ENCODE data around the gene EPS8L3. TPM values are rescaled to one million over a fixed set of nuclear protein-coding genes. Genes with fewer than 3 reads are reported as not detected.

Gene EPS8L3
- total and polyA plus RNA-seq, 9 of the 15 experiments (the other 6 are each of a cell fraction or from before 2014, with no cell fraction given), result 0.09 to 0.42 (median 0.14) TPM; not detected in 5

DNA sequence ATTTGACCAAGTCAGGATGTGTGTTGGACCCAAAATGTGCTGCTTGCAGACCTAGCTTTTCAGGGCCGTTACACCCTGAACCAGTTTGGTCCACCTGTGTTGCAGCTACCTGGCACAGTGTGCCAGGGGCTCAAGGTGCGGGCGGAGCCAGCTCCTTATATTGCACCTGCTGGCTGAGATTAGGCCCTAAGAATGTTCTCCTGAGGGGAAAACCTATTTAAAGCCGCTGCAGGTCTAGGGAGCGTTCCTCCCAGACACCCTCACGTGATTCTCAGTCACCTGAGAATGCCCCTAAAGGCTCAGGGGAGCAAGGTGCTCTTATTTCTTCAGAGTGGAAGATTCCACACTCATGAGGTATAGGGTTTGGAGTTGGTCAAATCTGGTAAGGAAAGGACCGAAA lies 34.9 kb downstream of the EPS8L3 start:
- CTCF ChIA-PET (ENCODE audit: low intra/inter-chr PET ratio), result no interaction called here
- ATAC-seq, result no peak
- H2AFZ ChIP-seq (ENCODE audit: low read depth, low read length), result no peak overlapping the region
- no peaks in the 10 kb centered on the region for H3K79me2 ChIP-seq (ENCODE audit: control insufficient read depth, insufficient read depth, low read length)
- POLR2A ChIA-PET, result no interaction called here
- H3K9ac ChIP-seq (ENCODE audit: insufficient read depth in 1 of 2, low read depth in 2 of 2, low read length in 2 of 2), result no peak overlapping the region
- peaks cover 0 to 10% of the 10 kb centered on the region in 2 experiments; a peak in 3 of 5 replicates for H3K4me1 ChIP-seq (replicated peaks in 1 of 2; ENCODE audit: control insufficient read depth in 2 of 2, insufficient read depth in 2 of 2, low read length in 2 of 2)
- no peak for DNase-seq (ENCODE audit: extremely low read depth in 1 of 4, low spot score in 3 of 4)
- no peak for FAIRE-seq
- intact Hi-C loops (cut with micrococcal nuclease), result no loop called here
- 16% methylated on average over 7 of the region's 7 CpGs for WGBS (ENCODE audit: insufficient coverage, low coverage, missing lambda C conversion rate)
- H3K36me3 ChIP-seq (ENCODE audit: control insufficient read depth, insufficient read depth, low read length), result no peaks in the 10 kb centered on the region
- H3K27me3 ChIP-seq (ENCODE audit: control insufficient read depth in 2 of 2, insufficient read depth in 2 of 2, low read length in 2 of 2), result peaks cover 0 to 12% of the 10 kb centered on the region in 2 experiments; a peak in 2 of 5 replicates
- H3K27ac ChIP-seq (ENCODE audit: extremely low read depth, low read depth, low read length), result no peak overlapping the region
- H3K4me2 ChIP-seq (ENCODE audit: insufficient read depth, low read length), result no peak overlapping the region
- in situ Hi-C loops (cut with MboI), result no loop called here
- no peaks in the 10 kb centered on the region for H3K9me1 ChIP-seq (ENCODE audit: control insufficient read depth, insufficient read depth, low read length)
- peaks cover 11% of the 10 kb centered on the region for H3K9me3 ChIP-seq (replicated peaks; ENCODE audit: control insufficient read depth, insufficient read depth, low read depth, low read length)
- no TSS peak for BruUV-seq (replicated peaks)
- no peak overlapping the region for H3K4me3 ChIP-seq
- no peaks in the 10 kb centered on the region for H4K20me1 ChIP-seq (replicated peaks; ENCODE audit: control insufficient read depth, insufficient read depth, low read length)
- no peak for TF ChIP-seq ZNF24 (IDR thresholded peaks at IDR 0.05)
- TF ChIP-seq ZKSCAN8 (CRISPR knock-in tag; IDR thresholded peaks at IDR 0.05), result no peak
- TF ChIP-seq CCNT2 (IDR thresholded peaks at IDR 0.05; ENCODE audit: borderline replicate concordance, extremely low read depth, insufficient read length, low read depth, low read length), result no peak
- TF ChIP-seq NR3C1 (CRISPR knock-in tag; IDR thresholded peaks at IDR 0.05), result no peak
- TF ChIP-seq BRCA1 (IDR thresholded peaks at IDR 0.05), result no peak
- TF ChIP-seq BRCA1 (CRISPR knock-in tag; IDR thresholded peaks at IDR 0.05), result no peak
- no peak for TF ChIP-seq PRPF4 (IDR thresholded peaks at IDR 0.05; ENCODE audit: insufficient read depth, low read depth, low read length, poor library complexity, severe bottlenecking)
- TF ChIP-seq ZSCAN32 (CRISPR knock-in tag; IDR thresholded peaks at IDR 0.05), result no peak
- TF ChIP-seq ARID2 (IDR thresholded peaks at IDR 0.05), result no peak
- TF ChIP-seq NCOA1 (IDR thresholded peaks at IDR 0.05; ENCODE audit: low read depth), result no peak
- TF ChIP-seq HDGF (IDR thresholded peaks at IDR 0.05), result no peak
- TF ChIP-seq, protein P1, sequence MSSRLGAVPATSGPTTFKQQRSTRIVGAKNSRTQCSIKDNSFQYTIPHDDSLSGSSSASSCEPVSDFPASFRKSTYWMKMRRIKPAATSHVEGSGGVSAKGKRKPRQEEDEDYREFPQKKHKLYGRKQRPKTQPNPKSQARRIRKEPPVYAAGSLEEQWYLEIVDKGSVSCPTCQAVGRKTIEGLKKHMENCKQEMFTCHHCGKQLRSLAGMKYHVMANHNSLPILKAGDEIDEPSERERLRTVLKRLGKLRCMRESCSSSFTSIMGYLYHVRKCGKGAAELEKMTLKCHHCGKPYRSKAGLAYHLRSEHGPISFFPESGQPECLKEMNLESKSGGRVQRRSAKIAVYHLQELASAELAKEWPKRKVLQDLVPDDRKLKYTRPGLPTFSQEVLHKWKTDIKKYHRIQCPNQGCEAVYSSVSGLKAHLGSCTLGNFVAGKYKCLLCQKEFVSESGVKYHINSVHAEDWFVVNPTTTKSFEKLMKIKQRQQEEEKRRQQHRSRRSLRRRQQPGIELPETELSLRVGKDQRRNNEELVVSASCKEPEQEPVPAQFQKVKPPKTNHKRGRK (tag; IDR thresholded peaks at IDR 0.05), result no peak
- no peak for TF ChIP-seq ZNF75A (CRISPR knock-in tag; IDR thresholded peaks at IDR 0.05)
- no peak for TF ChIP-seq POLR3A (IDR thresholded peaks at IDR 0.05; ENCODE audit: borderline replicate concordance, extremely low read depth, insufficient read depth, insufficient read length)
- TF ChIP-seq, protein P2, sequence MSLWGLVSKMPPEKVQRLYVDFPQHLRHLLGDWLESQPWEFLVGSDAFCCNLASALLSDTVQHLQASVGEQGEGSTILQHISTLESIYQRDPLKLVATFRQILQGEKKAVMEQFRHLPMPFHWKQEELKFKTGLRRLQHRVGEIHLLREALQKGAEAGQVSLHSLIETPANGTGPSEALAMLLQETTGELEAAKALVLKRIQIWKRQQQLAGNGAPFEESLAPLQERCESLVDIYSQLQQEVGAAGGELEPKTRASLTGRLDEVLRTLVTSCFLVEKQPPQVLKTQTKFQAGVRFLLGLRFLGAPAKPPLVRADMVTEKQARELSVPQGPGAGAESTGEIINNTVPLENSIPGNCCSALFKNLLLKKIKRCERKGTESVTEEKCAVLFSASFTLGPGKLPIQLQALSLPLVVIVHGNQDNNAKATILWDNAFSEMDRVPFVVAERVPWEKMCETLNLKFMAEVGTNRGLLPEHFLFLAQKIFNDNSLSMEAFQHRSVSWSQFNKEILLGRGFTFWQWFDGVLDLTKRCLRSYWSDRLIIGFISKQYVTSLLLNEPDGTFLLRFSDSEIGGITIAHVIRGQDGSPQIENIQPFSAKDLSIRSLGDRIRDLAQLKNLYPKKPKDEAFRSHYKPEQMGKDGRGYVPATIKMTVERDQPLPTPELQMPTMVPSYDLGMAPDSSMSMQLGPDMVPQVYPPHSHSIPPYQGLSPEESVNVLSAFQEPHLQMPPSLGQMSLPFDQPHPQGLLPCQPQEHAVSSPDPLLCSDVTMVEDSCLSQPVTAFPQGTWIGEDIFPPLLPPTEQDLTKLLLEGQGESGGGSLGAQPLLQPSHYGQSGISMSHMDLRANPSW (CRISPR knock-in tag; IDR thresholded peaks at IDR 0.05), result no peak
- TF ChIP-seq, protein P3, sequence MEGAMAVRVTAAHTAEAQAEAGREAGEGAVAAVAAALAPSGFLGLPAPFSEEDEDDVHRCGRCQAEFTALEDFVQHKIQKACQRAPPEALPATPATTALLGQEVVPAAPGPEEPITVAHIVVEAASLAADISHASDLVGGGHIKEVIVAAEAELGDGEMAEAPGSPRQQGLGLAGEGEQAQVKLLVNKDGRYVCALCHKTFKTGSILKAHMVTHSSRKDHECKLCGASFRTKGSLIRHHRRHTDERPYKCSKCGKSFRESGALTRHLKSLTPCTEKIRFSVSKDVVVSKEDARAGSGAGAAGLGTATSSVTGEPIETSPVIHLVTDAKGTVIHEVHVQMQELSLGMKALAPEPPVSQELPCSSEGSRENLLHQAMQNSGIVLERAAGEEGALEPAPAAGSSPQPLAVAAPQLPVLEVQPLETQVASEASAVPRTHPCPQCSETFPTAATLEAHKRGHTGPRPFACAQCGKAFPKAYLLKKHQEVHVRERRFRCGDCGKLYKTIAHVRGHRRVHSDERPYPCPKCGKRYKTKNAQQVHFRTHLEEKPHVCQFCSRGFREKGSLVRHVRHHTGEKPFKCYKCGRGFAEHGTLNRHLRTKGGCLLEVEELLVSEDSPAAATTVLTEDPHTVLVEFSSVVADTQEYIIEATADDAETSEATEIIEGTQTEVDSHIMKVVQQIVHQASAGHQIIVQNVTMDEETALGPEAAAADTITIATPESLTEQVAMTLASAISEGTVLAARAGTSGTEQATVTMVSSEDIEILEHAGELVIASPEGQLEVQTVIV (CRISPR knock-in tag; IDR thresholded peaks at IDR 0.05; ENCODE audit: borderline replicate concordance), result no peak
- TF ChIP-seq PHB2 (IDR thresholded peaks at IDR 0.05; ENCODE audit: low read depth), result no peak
- TF ChIP-seq PYGO2 (tag; IDR thresholded peaks at IDR 0.05), result no peak
